ENCODE measurements around the gene SCML1.

Gene SCML1

DNA sequence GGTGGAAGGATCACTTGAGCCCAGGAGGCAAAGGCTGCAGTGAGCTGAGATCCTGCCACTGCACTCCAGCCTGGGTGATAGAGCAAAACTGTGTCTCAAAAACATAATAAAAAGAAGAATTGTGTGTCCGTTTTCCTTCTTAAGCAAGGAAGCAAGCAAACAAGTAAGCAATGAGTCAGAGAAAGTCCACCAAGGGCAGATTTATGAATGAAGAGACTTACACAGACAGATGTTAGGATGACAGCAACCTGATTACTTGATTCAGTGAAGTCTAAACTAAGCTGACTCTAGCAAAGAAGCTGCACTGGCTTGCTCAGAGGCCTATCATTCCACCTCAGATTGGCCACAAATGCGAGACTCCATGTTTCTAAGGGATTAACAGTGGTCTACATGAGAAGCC is 34.1 kb upstream of the SCML1 start:
- H3K9me2 ChIP-seq (replicated peaks; ENCODE audit: low read depth, low read length) = no peaks in the 10 kb centered on the region
- H3K4me3 ChIP-seq (ENCODE audit: low read length, poor library complexity, severe bottlenecking) = no peak overlapping the region
- H3K9ac ChIP-seq (ENCODE audit: low read depth, low read length, poor library complexity, severe bottlenecking) = no peak overlapping the region
- H3K79me2 ChIP-seq (ENCODE audit: insufficient read depth, low read length) = no peaks in the 10 kb centered on the region
- no peak for TF ChIP-seq EZH2phosphoT487 (IDR thresholded peaks at IDR 0.05; ENCODE audit: borderline replicate concordance)
- TF ChIP-seq, protein P1, sequence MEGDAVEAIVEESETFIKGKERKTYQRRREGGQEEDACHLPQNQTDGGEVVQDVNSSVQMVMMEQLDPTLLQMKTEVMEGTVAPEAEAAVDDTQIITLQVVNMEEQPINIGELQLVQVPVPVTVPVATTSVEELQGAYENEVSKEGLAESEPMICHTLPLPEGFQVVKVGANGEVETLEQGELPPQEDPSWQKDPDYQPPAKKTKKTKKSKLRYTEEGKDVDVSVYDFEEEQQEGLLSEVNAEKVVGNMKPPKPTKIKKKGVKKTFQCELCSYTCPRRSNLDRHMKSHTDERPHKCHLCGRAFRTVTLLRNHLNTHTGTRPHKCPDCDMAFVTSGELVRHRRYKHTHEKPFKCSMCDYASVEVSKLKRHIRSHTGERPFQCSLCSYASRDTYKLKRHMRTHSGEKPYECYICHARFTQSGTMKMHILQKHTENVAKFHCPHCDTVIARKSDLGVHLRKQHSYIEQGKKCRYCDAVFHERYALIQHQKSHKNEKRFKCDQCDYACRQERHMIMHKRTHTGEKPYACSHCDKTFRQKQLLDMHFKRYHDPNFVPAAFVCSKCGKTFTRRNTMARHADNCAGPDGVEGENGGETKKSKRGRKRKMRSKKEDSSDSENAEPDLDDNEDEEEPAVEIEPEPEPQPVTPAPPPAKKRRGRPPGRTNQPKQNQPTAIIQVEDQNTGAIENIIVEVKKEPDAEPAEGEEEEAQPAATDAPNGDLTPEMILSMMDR (conservative IDR thresholded peaks at IDR 0.05; ENCODE audit: low read length) = no peak
- H3F3A ChIP-seq (ENCODE audit: low read depth) = no peaks in the 10 kb centered on the region
- no peak overlapping the region for H3K4me2 ChIP-seq (ENCODE audit: low read depth, low read length, poor library complexity, severe bottlenecking)
- no peaks in the 10 kb centered on the region for H3K27me3 ChIP-seq (ENCODE audit: insufficient read depth, low read length, poor library complexity, severe bottlenecking)
- H3K4me1 ChIP-seq (ENCODE audit: insufficient read depth, low read length, poor library complexity, severe bottlenecking) = no peaks in the 10 kb centered on the region
- H2AFZ ChIP-seq (ENCODE audit: low read length) = no peak overlapping the region
- H3K36me3 ChIP-seq (ENCODE audit: insufficient read depth, low read length) = no peaks in the 10 kb centered on the region
- no peaks in the 10 kb centered on the region for H4K20me1 ChIP-seq (ENCODE audit: insufficient read depth, low read length, poor library complexity, severe bottlenecking)
- no peaks in the 10 kb centered on the region for H3K9me3 ChIP-seq (ENCODE audit: insufficient read depth, low read depth, low read length)

DNA sequence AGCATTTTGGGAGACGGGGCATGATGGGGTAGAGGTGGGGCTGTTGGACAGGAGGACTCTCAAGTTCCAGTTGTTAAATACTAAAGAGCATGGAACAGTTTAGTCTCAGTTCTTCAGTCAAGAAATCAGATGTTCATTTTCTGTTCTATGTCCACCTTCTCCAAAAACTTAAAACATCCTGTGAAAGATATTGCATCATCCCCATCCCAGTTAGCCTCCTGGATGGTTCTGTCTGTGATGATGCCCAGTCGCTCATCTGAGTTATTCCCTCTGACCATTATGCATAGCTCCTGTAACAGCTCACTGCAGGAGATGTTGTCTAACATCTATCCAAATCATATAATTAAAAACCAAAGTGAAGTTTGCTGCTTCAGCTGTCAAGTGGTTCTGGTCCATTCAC is 32.1 kb upstream of the SCML1 start:
- no peaks in the 10 kb centered on the region for H3K9me2 ChIP-seq (replicated peaks; ENCODE audit: low read depth, low read length)
- H3K27me3 ChIP-seq (ENCODE audit: insufficient read depth, low read length, poor library complexity, severe bottlenecking) = no peaks in the 10 kb centered on the region
- no peaks in the 10 kb centered on the region for H3F3A ChIP-seq (ENCODE audit: low read depth)
- H4K20me1 ChIP-seq (ENCODE audit: insufficient read depth, low read length, poor library complexity, severe bottlenecking) = no peaks in the 10 kb centered on the region
- H3K4me3 ChIP-seq (ENCODE audit: low read length, poor library complexity, severe bottlenecking) = no peak overlapping the region
- H3K4me2 ChIP-seq (ENCODE audit: low read depth, low read length, poor library complexity, severe bottlenecking) = no peak overlapping the region
- TF ChIP-seq, protein P1 (conservative IDR thresholded peaks at IDR 0.05; ENCODE audit: low read length) = no peak
- TF ChIP-seq EZH2phosphoT487 (IDR thresholded peaks at IDR 0.05; ENCODE audit: borderline replicate concordance) = no peak
- H3K36me3 ChIP-seq (ENCODE audit: insufficient read depth, low read length) = no peaks in the 10 kb centered on the region
- H3K9me3 ChIP-seq (ENCODE audit: insufficient read depth, low read depth, low read length) = no peaks in the 10 kb centered on the region
- H2AFZ ChIP-seq (ENCODE audit: low read length) = no peak overlapping the region
- H3K4me1 ChIP-seq (ENCODE audit: insufficient read depth, low read length, poor library complexity, severe bottlenecking) = no peaks in the 10 kb centered on the region
- no peaks in the 10 kb centered on the region for H3K79me2 ChIP-seq (ENCODE audit: insufficient read depth, low read length)
- no peak overlapping the region for H3K9ac ChIP-seq (ENCODE audit: low read depth, low read length, poor library complexity, severe bottlenecking)

DNA sequence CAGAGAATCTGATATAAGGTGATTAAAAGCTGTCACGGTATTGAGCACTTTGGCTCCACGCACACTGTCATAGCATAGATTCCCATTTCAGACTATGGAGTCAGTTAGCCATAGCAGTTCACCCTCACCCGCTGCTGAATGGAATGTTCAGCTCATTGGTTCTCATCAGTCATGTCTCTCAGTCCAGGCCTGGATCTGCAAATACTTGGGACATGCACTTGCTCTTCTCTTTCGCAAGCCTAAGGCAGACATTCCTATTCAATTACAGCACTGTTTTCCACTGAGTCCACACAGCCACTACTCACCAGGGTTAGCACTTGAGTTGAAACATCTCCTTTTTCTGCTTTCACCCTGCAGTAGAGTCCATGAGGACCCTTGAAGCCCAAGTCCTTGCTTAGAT is 30.6 kb upstream of the SCML1 start:
- Histone ChIP-seq H3K79me2 (ENCODE audit: insufficient read depth, low read length) (no peaks in the 10 kb centered on the region), H3F3A (ENCODE audit: low read depth) (no peaks in the 10 kb centered on the region), H3K4me3 (ENCODE audit: low read length, poor library complexity, severe bottlenecking) (no peak overlapping the region), H3K4me2 (ENCODE audit: low read depth, low read length, poor library complexity, severe bottlenecking) (no peak overlapping the region), H2AFZ (ENCODE audit: low read length) (no peak overlapping the region), H3K4me1 (ENCODE audit: insufficient read depth, low read length, poor library complexity, severe bottlenecking) (no peaks in the 10 kb centered on the region), H3K36me3 (ENCODE audit: insufficient read depth, low read length) (no peaks in the 10 kb centered on the region), H4K20me1 (ENCODE audit: insufficient read depth, low read length, poor library complexity, severe bottlenecking) (no peaks in the 10 kb centered on the region), H3K9me3 (ENCODE audit: insufficient read depth, low read depth, low read length) (no peaks in the 10 kb centered on the region), H3K9ac (ENCODE audit: low read depth, low read length, poor library complexity, severe bottlenecking) (no peak overlapping the region), H3K27me3 (ENCODE audit: insufficient read depth, low read length, poor library complexity, severe bottlenecking) (no peaks in the 10 kb centered on the region), H3K9me2 (replicated peaks; ENCODE audit: low read depth, low read length) (no peaks in the 10 kb centered on the region)
- no peak for TF ChIP-seq EZH2phosphoT487 (IDR thresholded peaks at IDR 0.05; ENCODE audit: borderline replicate concordance)

DNA sequence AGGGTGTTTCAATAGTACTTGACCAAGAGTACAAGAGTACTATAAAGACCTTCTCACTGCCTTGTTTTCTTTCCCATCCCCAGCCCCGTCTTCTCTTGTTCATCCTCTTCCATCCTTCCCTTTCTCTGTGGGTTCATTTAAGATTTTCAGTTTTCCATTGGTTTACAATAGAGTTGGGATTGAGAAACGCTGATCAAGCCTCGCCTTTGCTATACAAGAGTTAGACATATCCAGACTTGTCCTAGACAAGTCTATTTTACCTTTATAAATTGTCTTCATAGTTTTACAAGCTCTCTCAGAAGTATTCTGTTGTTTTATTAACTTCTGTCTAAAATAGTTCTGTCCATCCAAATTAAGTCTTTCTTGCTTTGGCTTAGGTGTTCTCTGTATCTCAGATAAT is 29.6 kb upstream of the SCML1 start:
- Histone ChIP-seq H3K9me3 (ENCODE audit: insufficient read depth, low read depth, low read length) (no peaks in the 10 kb centered on the region), H3K4me1 (ENCODE audit: insufficient read depth, low read length, poor library complexity, severe bottlenecking) (no peaks in the 10 kb centered on the region)
- no peak for TF ChIP-seq EZH2phosphoT487 (IDR thresholded peaks at IDR 0.05; ENCODE audit: borderline replicate concordance)

More for the DNA sequence above, 29.6 kb upstream of the SCML1 start:
- Histone ChIP-seq H3K36me3 (ENCODE audit: insufficient read depth, low read length) (no peaks in the 10 kb centered on the region), H3K4me2 (ENCODE audit: low read depth, low read length, poor library complexity, severe bottlenecking) (no peak overlapping the region), H3F3A (ENCODE audit: low read depth) (no peaks in the 10 kb centered on the region), H2AFZ (ENCODE audit: low read length) (no peak overlapping the region), H3K4me3 (ENCODE audit: low read length, poor library complexity, severe bottlenecking) (no peak overlapping the region), H4K20me1 (ENCODE audit: insufficient read depth, low read length, poor library complexity, severe bottlenecking) (no peaks in the 10 kb centered on the region), H3K79me2 (ENCODE audit: insufficient read depth, low read length) (no peaks in the 10 kb centered on the region), H3K9ac (ENCODE audit: low read depth, low read length, poor library complexity, severe bottlenecking) (no peak overlapping the region), H3K9me2 (replicated peaks; ENCODE audit: low read depth, low read length) (no peaks in the 10 kb centered on the region), H3K27me3 (ENCODE audit: insufficient read depth, low read length, poor library complexity, severe bottlenecking) (no peaks in the 10 kb centered on the region)
